H9 (cell line): ENCODE results near the gene CARMIL3. TPM values are rescaled to one million over a fixed set of nuclear protein-coding genes. Genes with fewer than 3 reads are reported as not detected.

Source experiments
- DNase-seq: peaks from one replicate; pipeline ENCODE4 v3.0.0-alpha.2; 2017
- H2AFZ ChIP-seq: one replicate; pipeline ENCODE4 v1.6.1; 2013; ENCODE audit warnings: mild to moderate bottlenecking, low read length, control low read depth, moderate library complexity
- H2AK5ac ChIP-seq: 2 replicates; pipeline ENCODE4 v1.6.1; 2013; ENCODE audit warnings: low read length, control low read depth, mixed read lengths; ENCODE audit not compliant: insufficient read length
- H2BK120ac ChIP-seq: one replicate; pipeline ENCODE4 v1.6.1; 2013; ENCODE audit warnings: low read depth, mild to moderate bottlenecking, low read length, control low read depth, inconsistent platforms; ENCODE audit not compliant: poor library complexity, severe bottlenecking
- H2BK12ac ChIP-seq: 2 replicates; pipeline ENCODE4 v1.6.1; 2013; ENCODE audit warnings: low read length, control low read depth, mixed read lengths, low read depth; ENCODE audit not compliant: insufficient read length
- H2BK15ac ChIP-seq: 2 replicates; pipeline ENCODE4 v1.6.1; 2013; ENCODE audit warnings: low read depth, low read length, control low read depth
- H2BK20ac ChIP-seq: one replicate; pipeline ENCODE4 v1.6.1; 2013; ENCODE audit warnings: low read depth, mild to moderate bottlenecking, low read length, control low read depth, inconsistent platforms; ENCODE audit not compliant: poor library complexity, severe bottlenecking
- H2BK5ac ChIP-seq: 2 replicates; pipeline ENCODE4 v1.6.1; 2013; ENCODE audit warnings: low read length, control low read depth, mixed read lengths; ENCODE audit not compliant: insufficient read length
- H3K14ac ChIP-seq: 2 replicates; pipeline ENCODE4 v1.6.1; 2013; ENCODE audit warnings: low read length, control low read depth; ENCODE audit not compliant: insufficient read depth
- H3K18ac ChIP-seq: 2 replicates; pipeline ENCODE4 v1.6.1; 2013; ENCODE audit warnings: low read depth, mild to moderate bottlenecking, mixed read lengths, low read length, control low read depth; ENCODE audit not compliant: insufficient read length
- H3K23ac ChIP-seq: 2 replicates; pipeline ENCODE4 v1.6.1; 2013; ENCODE audit warnings: low read length, control low read depth, mixed read lengths, low read depth; ENCODE audit not compliant: insufficient read length
- H3K23me2 ChIP-seq: 2 replicates; pipeline ENCODE4 v1.6.1; 2013; ENCODE audit warnings: low read depth, mild to moderate bottlenecking, mixed read lengths, low read length, control low read depth; ENCODE audit not compliant: insufficient read length, poor library complexity, severe bottlenecking
- H3K27ac ChIP-seq: 2 replicates; pipeline ENCODE4 v1.5.1; 2013; ENCODE audit warnings: low read length, control low read depth, mixed read lengths, low read depth; ENCODE audit not compliant: insufficient read length
- H3K27me3 ChIP-seq: 2 replicates; pipeline ENCODE4 v1.6.1; 2013; ENCODE audit warnings: low read length, control low read depth, inconsistent platforms; ENCODE audit not compliant: insufficient read depth
- H3K4ac ChIP-seq: 2 replicates; pipeline ENCODE4 v1.6.1; 2013; ENCODE audit warnings: low read depth, mild to moderate bottlenecking, control low read depth, inconsistent platforms, low read length, moderate library complexity
- H3K4me1 ChIP-seq: 2 replicates; pipeline ENCODE4 v1.6.1; 2013; ENCODE audit warnings: low read length, control low read depth, inconsistent platforms; ENCODE audit not compliant: insufficient read depth
- H3K4me2 ChIP-seq: 2 replicates; pipeline ENCODE4 v1.6.1; 2013; ENCODE audit warnings: low read length, control low read depth, mixed read lengths; ENCODE audit not compliant: insufficient read length, insufficient read depth
- H3K56ac ChIP-seq: 2 replicates; pipeline ENCODE4 v1.6.1; 2013; ENCODE audit warnings: low read depth, mild to moderate bottlenecking, mixed read lengths, low read length, control low read depth; ENCODE audit not compliant: insufficient read length
- H3K79me1 ChIP-seq: 2 replicates; pipeline ENCODE4 v1.6.1; 2013; ENCODE audit warnings: low read depth, mild to moderate bottlenecking, moderate library complexity, low read length, control low read depth, inconsistent platforms; ENCODE audit not compliant: insufficient read depth, poor library complexity, severe bottlenecking
- H3K79me2 ChIP-seq: 2 replicates; pipeline ENCODE4 v1.6.1; 2013; ENCODE audit warnings: low read length, control low read depth, inconsistent platforms; ENCODE audit not compliant: insufficient read depth
- H3K9ac ChIP-seq: 2 replicates; pipeline ENCODE4 v1.6.1; 2013; ENCODE audit warnings: low read length, control low read depth, mixed read lengths; ENCODE audit not compliant: insufficient read length; ENCODE audit errors: extremely low read depth
- H3K9me3 ChIP-seq: one replicate; pipeline ENCODE4 v1.6.1; 2013; ENCODE audit warnings: low read depth, low read length, inconsistent platforms; ENCODE audit not compliant: control insufficient read depth
- H3T11ph ChIP-seq: one replicate; pipeline ENCODE4 v1.6.1; 2013; ENCODE audit warnings: mild to moderate bottlenecking, low read length, control low read depth, inconsistent platforms
- H4K20me1 ChIP-seq: one replicate; pipeline ENCODE4 v1.6.1; 2013; ENCODE audit not compliant: control insufficient read depth, insufficient read length, insufficient read depth
- H4K5ac ChIP-seq: 2 replicates; pipeline ENCODE4 v1.6.1; 2013; ENCODE audit warnings: low read depth, mild to moderate bottlenecking, mixed read lengths, low read length, control low read depth; ENCODE audit not compliant: insufficient read length
- H4K8ac ChIP-seq: replicated peaks from 2 replicates; pipeline ENCODE4 v1.6.1; 2013; ENCODE audit warnings: low read length, control low read depth, mixed read lengths, low read depth; ENCODE audit not compliant: insufficient read length
- H4K91ac ChIP-seq: 2 replicates; pipeline ENCODE4 v1.6.1; 2013; ENCODE audit warnings: low read depth, mild to moderate bottlenecking, moderate library complexity, mixed read lengths, low read length, control low read depth; ENCODE audit not compliant: insufficient read length
- H3K27ac Mint-ChIP-seq, 3 experiments: 2 replicates in 2 of 3; 3 replicates in 1 of 3; pipeline ENCODE4 v1.8.0; 2020 to 2021; ENCODE audit warnings: mixed read lengths in 3 of 3, mild to moderate bottlenecking in 1 of 3, moderate library complexity in 1 of 3
- H3K27me3 Mint-ChIP-seq: 2 replicates; pipeline ENCODE4 v1.8.0; 2021; ENCODE audit warnings: low read depth, mild to moderate bottlenecking, moderate library complexity, mixed read lengths
- H3K36me3 Mint-ChIP-seq, 3 experiments: 2 replicates in 2 of 3; 3 replicates in 1 of 3; pipeline ENCODE4 v1.8.0; 2020 to 2021; ENCODE audit warnings: low read depth in 3 of 3, mixed read lengths in 3 of 3; ENCODE audit not compliant: insufficient read depth in 1 of 3
- H3K4me1 Mint-ChIP-seq, 2 experiments: 2 replicates each; pipeline ENCODE4 v1.8.0; 2020; ENCODE audit warnings: mixed read lengths in 2 of 2
- H3K4me3 Mint-ChIP-seq, 2 experiments: 2 replicates in 1 of 2; 3 replicates in 1 of 2; pipeline ENCODE4 v1.8.0; 2020 to 2021; ENCODE audit warnings: mild to moderate bottlenecking in 2 of 2, mixed read lengths in 2 of 2, moderate library complexity in 1 of 2
- H3K9me3 Mint-ChIP-seq, 2 experiments: 2 replicates in 1 of 2; 3 replicates in 1 of 2; pipeline ENCODE4 v1.8.0; 2020; ENCODE audit warnings: mild to moderate bottlenecking in 2 of 2, mixed read lengths in 2 of 2, moderate library complexity in 1 of 2
- CTCF ChIP-seq: fragments of 200-600 bp; sonication (generic); conservative IDR thresholded peaks from 3 replicates; pipeline ENCODE4 v1.8.0; 2021; ENCODE audit warnings: antibody characterized with exemption, mild to moderate bottlenecking
- WGBS: extraction: QIAGEN DNeasy Blood & Tissue Kit; methylation state at CpG from one replicate; pipeline ENCODE4 v1.1.7; 2013; ENCODE audit warnings: missing lambda C conversion rate, low lambda C conversion rate, mixed read lengths; ENCODE audit not compliant: insufficient read length; ENCODE audit errors: extremely low coverage; 5-methylcytosine and 5-hydroxymethylcytosine counted together
- total RNA-seq: library from RNA; stranded (reverse); gene quantifications from 2 replicates; pipeline ENCODE4 v1.2.1, GENCODE V29; 2021

CARMIL3 gene
- total RNA-seq, 1 experiment from 2014 or later, result 5.8 TPM

DNA sequence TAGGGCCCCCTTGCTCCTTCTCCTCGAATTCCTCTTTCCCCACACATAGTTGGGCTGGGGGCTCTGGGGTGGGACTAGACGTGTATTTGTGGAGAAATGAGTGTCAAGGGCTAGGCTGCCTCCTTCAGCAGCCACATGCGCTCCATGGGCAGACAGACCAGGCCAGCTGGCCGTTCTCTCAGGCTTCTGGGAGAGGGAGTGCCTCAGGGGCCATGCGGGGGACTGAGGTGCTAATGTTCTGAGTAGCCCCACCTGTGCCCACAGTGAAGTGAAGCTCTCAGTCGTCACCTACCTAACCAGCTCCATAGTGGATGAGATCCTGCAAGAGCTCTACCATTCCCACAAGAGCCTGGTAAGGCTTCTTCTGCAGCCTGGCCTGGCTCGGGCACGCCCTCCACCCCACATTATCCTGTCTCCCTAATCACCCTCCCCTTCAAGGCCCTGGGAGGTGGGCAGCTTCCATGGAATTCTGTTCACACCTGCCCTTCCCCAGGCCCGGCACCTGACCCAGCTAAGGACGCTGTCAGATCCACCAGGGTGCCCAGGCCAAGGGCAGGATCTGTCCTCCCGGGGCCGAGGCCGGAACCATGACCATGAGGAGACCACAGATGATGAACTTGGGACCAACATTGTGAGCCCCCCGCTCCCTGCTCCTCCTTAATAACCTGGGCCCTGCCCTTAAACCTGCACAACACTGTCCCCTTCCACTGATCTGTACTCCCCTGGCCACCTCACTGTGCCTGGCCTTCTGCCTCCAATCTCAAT, 10.6 kb downstream of the CARMIL3 start:
- H4K5ac ChIP-seq, result no peak overlapping the region
- peaks cover 2 to 11% of the 10 kb centered on the region in 2 experiments; a peak in 3 of 4 replicates for H3K4me1 Mint-ChIP-seq
- H3K4me3 Mint-ChIP-seq, result no peak overlapping the region; a peak in 1 of 5 replicates
- H3K79me1 ChIP-seq, result no peaks in the 10 kb centered on the region
- no peaks in the 10 kb centered on the region for H3K9me3 ChIP-seq
- no peaks in the 10 kb centered on the region for H3K4me1 ChIP-seq
- H2BK15ac ChIP-seq, result no peak overlapping the region
- no peak overlapping the region for H3T11ph ChIP-seq
- H4K20me1 ChIP-seq, result peaks cover 2% of the 10 kb centered on the region
- no peak overlapping the region for H3K27ac ChIP-seq
- no peak overlapping the region for H3K56ac ChIP-seq
- no peak for DNase-seq
- TF ChIP-seq CTCF, result no peak
- H3K23ac ChIP-seq, result no peak overlapping the region
- peaks cover 0 to 7% (median 4%) of the 10 kb centered on the region in 3 experiments; a peak in 4 of 7 replicates for H3K36me3 Mint-ChIP-seq
- H3K9ac ChIP-seq, result no peak overlapping the region
- no peak overlapping the region for H4K91ac ChIP-seq
- H2BK12ac ChIP-seq, result no peak overlapping the region
- no peak overlapping the region for H2BK120ac ChIP-seq
- H2BK5ac ChIP-seq, result no peak overlapping the region
- H3K79me2 ChIP-seq, result no peaks in the 10 kb centered on the region
- H3K14ac ChIP-seq, result no peak overlapping the region; the same call in 1 of the 2 replicates
- H3K4me2 ChIP-seq, result no peak overlapping the region
- H2BK20ac ChIP-seq, result no peak overlapping the region
- no peak overlapping the region for H3K18ac ChIP-seq
- no peaks in the 10 kb centered on the region for H3K27me3 ChIP-seq
- H2AK5ac ChIP-seq, result no peak overlapping the region
- no peaks in the 10 kb centered on the region for H3K23me2 ChIP-seq
- H3K27ac Mint-ChIP-seq, result peak overlapping the region in 1 of 3 experiments; percentile 50; a peak in 1 of 7 replicates
- no peak overlapping the region for H3K4ac ChIP-seq
- no peak overlapping the region for H2AFZ ChIP-seq
- no peaks in the 10 kb centered on the region; the same call in 1 of the 2 replicates for H3K27me3 Mint-ChIP-seq
- no CpG with 5 or more reads among the region's 14 CpGs for WGBS
- H3K9me3 Mint-ChIP-seq, result no peaks in the 10 kb centered on the region
- H4K8ac ChIP-seq, result no peak overlapping the region
